GM18861 (cell line): Measurements from ENCODE around the gene AIG1.

Source experiments
- ATAC-seq: cut with Tn5 transposase; IDR thresholded peaks from one replicate; pipeline ENCODE4 v1.9.1; 2021; ENCODE audit not compliant: unreplicated experiment

The AIG1 gene

GRCh38 chr6:143092768-143093167 is 32.1 kb downstream of the AIG1 start:
- no peak for ATAC-seq

GRCh38 chr6:143093290-143093689 is 32.6 kb downstream of the AIG1 start:
- ATAC-seq, result no peak

GRCh38 chr6:143096403-143096802 is 35.7 kb downstream of the AIG1 start:
- no peak for ATAC-seq

- ATAC-seq, result no peak
Observed at GRCh38 chr6:143097224-143097795, 36.6 kb downstream of the AIG1 start.

GRCh38 chr6:143098054-143098671 is 37.5 kb downstream of the AIG1 start:
- ATAC-seq, result peak; percentile 82

- ATAC-seq, result no peak
Observed at GRCh38 chr6:143099647-143100046, 39.0 kb downstream of the AIG1 start.

GRCh38 chr6:143100429-143100828 is 39.7 kb downstream of the AIG1 start:
- ATAC-seq, result no peak

GRCh38 chr6:143103916-143104315 is 43.2 kb downstream of the AIG1 start:
- no peak for ATAC-seq

- no peak for ATAC-seq
Observed at GRCh38 chr6:143107440-143107839, 46.8 kb downstream of the AIG1 start.

- no peak for ATAC-seq
Observed at GRCh38 chr6:143107911-143108761, 47.4 kb downstream of the AIG1 start.

GRCh38 chr6:143109196-143109595 is 48.5 kb downstream of the AIG1 start:
- no peak for ATAC-seq

GRCh38 chr6:143110572-143110971 is 49.9 kb downstream of the AIG1 start:
- no peak for ATAC-seq

- no peak for ATAC-seq
Observed at GRCh38 chr6:143110996-143111395, 50.3 kb downstream of the AIG1 start.

GRCh38 chr6:143111443-143111842 is 50.8 kb downstream of the AIG1 start:
- no peak for ATAC-seq

GRCh38 chr6:143112084-143112768 is 51.5 kb downstream of the AIG1 start:
- ATAC-seq, result no peak

- ATAC-seq, result no peak
Observed at GRCh38 chr6:143112837-143113236, 52.1 kb downstream of the AIG1 start.

GRCh38 chr6:143115728-143116127 is 55.0 kb downstream of the AIG1 start:
- no peak for ATAC-seq

- no peak for ATAC-seq
Observed at GRCh38 chr6:143117108-143117507, 56.4 kb downstream of the AIG1 start.

GRCh38 chr6:143119260-143119659 is 58.6 kb downstream of the AIG1 start:
- no peak for ATAC-seq

GRCh38 chr6:143123081-143123480 is 62.4 kb downstream of the AIG1 start:
- no peak for ATAC-seq

GRCh38 chr6:143123941-143124340 is 63.3 kb downstream of the AIG1 start:
- no peak for ATAC-seq

GRCh38 chr6:143125455-143125854 is 64.8 kb downstream of the AIG1 start:
- ATAC-seq, result no peak
